LNCAP (cell line): Measurements from ENCODE around the gene C16orf78.

Source experiments
- CTCF ChIP-seq: fragments of 450-650 bp; IDR thresholded peaks from 2 replicates; pipeline ENCODE4 v1.5.1; 2017; ENCODE audit warnings: mild to moderate bottlenecking

The C16orf78 gene

GRCh38 chr16:49350265-49351095 is 23.1 kb upstream of the C16orf78 start:
- peak; percentile 89 for TF ChIP-seq CTCF

DNA sequence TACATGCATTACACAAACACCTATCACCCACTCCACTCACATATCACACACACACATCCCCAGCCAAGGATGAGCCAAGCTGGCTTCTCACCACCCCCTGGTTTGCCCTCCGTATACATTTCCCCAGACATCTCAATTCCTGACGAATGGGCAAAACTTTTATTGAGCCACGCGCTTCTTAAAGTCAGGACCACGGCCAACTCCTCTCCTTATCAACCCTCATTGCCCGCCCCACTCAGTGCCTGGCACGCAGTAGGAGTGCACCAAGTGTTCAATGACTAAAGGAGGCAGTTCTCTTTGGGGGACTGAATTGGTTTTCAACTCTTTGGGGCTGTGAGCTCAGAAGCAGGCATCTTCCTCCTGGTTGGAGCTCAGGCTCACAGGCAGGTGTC is 22.5 kb upstream of the C16orf78 start:
- TF ChIP-seq CTCF: no peak

GRCh38 chr16:49352892-49353291 is 20.7 kb upstream of the C16orf78 start:
- TF ChIP-seq CTCF: no peak

DNA sequence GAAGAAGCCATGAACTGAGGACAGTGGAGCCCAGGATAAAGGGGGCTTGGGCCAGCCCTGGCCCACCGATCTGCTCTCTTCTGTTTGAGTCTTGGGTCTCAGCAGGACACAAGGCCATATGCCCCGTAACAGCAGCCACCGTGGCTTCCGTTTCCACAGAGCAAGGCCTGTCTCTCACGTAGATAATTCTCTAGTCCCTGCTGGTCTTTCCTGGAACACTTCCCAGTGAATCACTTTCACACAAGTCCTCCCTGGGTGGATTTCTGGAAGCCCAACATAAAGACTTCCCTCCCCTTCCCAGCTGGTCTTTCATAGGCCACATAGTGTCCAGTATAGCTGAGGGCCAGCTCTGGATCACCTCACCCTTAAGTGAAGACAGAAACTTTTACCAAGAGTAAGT is 19.9 kb upstream of the C16orf78 start:
- TF ChIP-seq CTCF: no peak

- no peak for TF ChIP-seq CTCF
These were observed 19.5 kb upstream of the C16orf78 start for GRCh38 chr16:49354101-49354500.

DNA sequence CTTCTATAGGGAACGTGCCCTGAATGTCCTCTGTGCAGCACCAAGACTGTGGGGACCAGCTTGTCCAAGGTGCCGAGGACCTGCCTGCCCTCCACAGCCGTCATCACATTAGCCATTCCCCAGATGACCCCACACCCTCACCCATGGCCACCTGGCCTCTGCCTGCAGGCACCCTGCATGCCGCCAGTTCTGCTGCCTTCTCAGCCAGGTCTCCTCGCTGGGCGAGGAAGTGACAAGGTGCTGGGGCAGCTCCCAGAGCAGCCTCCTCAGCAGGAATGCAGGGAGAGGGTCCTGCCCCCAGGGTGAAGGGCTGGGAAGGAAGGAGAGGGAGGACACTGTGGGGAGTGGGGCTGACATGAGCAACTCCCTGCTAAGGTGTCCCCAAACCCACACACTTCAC is 18.6 kb upstream of the C16orf78 start:
- no peak for TF ChIP-seq CTCF

DNA sequence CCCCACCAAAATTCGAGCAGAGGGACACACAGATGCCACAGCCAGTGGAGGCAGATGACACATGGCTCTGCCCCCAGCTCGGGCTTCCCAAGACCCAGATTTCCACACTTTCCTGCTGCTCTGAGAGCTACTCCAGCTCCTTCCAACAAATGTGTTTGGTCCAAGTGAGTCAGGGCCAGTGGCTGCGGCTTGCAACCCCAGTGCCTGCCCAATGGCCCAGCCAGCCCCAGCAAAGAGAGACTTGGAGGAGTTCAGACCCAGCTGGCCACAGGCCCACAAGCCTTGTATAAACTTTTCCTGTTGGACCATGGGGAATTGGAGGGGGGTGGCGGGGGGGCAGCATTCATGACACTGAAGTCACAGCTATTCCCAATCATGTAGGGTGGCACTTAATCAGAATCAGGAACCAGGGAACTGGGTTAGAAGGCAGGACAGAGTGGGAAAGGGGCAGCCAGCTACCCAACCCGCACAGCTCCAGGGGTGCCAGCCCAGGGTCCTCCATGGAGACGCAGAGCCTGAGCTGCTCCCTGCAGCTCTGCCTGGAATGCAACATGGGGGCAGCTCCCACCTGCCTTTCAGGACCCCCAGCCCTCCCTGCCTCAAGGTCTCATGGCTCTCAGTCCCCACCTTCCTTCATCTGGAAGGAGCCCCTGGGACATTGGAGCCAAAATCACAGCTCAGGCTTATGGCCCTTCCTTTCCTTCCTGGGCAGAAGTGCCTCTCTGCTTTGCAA is 17.5 kb upstream of the C16orf78 start:
- TF ChIP-seq CTCF: no peak
